Measurements from ENCODE around the gene EPB42. TPM values are rescaled to one million over a fixed set of nuclear protein-coding genes. Genes with fewer than 3 reads are reported as not detected.

The EPB42 gene
- total RNA-seq, 1 experiment from 2014 or later, result not detected

DNA sequence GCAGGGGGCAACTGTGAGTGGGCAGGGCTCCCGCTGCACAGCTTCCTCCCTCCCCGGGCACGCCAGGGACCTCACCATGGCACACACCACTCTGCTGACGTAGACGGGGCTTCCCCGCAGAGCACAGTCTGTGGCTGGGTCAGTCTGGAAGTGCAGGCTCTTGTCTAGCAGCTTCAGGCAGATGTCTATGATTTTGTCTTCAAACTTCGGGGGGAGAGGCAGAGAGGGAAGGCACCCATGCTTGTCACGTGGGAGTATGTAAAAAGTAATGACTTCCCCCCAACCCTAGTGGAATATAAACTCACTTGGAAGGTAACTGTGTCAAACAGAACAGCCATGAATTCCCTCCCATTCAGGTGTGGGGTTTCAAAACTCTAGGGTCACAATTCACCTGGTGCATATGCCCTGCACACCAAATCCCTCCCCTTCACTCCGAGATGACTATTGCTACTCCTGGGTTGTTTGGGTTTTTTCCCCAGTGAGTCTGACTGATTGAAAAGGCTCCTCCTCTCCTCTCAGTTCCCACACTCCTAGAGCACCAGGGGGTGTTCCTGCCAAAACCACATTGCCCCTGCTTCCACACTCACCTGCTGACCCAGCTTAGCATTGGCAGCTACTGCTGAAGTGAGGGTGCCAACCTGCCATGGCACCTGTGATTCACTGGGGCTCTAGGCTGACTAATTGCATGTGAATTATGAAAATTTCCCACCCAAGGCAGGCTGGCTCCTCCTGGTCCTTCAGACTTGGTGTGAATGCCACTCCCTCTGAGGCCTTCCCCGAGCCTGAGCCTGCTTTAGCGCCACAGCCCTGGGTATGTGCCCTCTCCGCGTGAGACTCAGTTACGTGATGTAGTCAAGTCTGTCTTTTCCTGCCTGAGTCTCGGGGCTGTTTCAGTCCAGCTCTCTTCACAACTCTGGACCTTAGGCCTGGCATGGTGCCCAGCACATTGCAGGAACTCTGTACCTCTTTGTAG, 32.9 kb upstream of the EPB42 start:
- TF ChIP-seq, protein P1, sequence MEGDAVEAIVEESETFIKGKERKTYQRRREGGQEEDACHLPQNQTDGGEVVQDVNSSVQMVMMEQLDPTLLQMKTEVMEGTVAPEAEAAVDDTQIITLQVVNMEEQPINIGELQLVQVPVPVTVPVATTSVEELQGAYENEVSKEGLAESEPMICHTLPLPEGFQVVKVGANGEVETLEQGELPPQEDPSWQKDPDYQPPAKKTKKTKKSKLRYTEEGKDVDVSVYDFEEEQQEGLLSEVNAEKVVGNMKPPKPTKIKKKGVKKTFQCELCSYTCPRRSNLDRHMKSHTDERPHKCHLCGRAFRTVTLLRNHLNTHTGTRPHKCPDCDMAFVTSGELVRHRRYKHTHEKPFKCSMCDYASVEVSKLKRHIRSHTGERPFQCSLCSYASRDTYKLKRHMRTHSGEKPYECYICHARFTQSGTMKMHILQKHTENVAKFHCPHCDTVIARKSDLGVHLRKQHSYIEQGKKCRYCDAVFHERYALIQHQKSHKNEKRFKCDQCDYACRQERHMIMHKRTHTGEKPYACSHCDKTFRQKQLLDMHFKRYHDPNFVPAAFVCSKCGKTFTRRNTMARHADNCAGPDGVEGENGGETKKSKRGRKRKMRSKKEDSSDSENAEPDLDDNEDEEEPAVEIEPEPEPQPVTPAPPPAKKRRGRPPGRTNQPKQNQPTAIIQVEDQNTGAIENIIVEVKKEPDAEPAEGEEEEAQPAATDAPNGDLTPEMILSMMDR (conservative IDR thresholded peaks at IDR 0.05), result no peak
- Histone ChIP-seq H3K27me3 (ENCODE audit: insufficient read depth, low read length) (no peaks in the 10 kb centered on the region), H2BK20ac (ENCODE audit: low read depth, low read length, poor library complexity, severe bottlenecking) (no peak overlapping the region), H3K14ac (ENCODE audit: insufficient read depth, low read length) (no peak overlapping the region), H4K5ac (ENCODE audit: insufficient read length, low read depth, low read length) (no peak overlapping the region), H3K4ac (ENCODE audit: low read depth, low read length) (no peak overlapping the region), H3K4me2 (ENCODE audit: insufficient read depth, insufficient read length, low read length) (no peak overlapping the region), H2AFZ (ENCODE audit: low read length) (no peak overlapping the region), H3T11ph (ENCODE audit: low read length) (no peak overlapping the region), H3K79me1 (ENCODE audit: insufficient read depth, low read depth, low read length, poor library complexity, severe bottlenecking) (no peaks in the 10 kb centered on the region), H3K27ac (ENCODE audit: insufficient read length, low read depth, low read length) (no peak overlapping the region), H3K79me2 (ENCODE audit: insufficient read depth, low read length) (no peaks in the 10 kb centered on the region), H3K4me1 (ENCODE audit: insufficient read depth, low read length) (no peaks in the 10 kb centered on the region), H4K91ac (ENCODE audit: insufficient read length, low read depth, low read length) (no peak overlapping the region), H3K9ac (ENCODE audit: extremely low read depth, insufficient read length, low read length) (no peak overlapping the region), H3K56ac (ENCODE audit: insufficient read length, low read depth, low read length) (no peak overlapping the region), H3K23ac (ENCODE audit: insufficient read length, low read depth, low read length) (no peak overlapping the region), H3K23me2 (ENCODE audit: insufficient read length, low read depth, low read length, poor library complexity, severe bottlenecking) (no peaks in the 10 kb centered on the region), H2BK15ac (ENCODE audit: low read depth, low read length) (no peak overlapping the region), H4K20me1 (ENCODE audit: control insufficient read depth, insufficient read depth, insufficient read length) (no peaks in the 10 kb centered on the region), H2BK5ac (ENCODE audit: insufficient read length, low read length) (no peak overlapping the region), H2BK12ac (ENCODE audit: insufficient read length, low read depth, low read length) (no peak overlapping the region), H4K8ac (replicated peaks; ENCODE audit: insufficient read length, low read depth, low read length) (no peak overlapping the region), H2AK5ac (ENCODE audit: insufficient read length, low read length) (no peak overlapping the region), H3K9me3 (ENCODE audit: control insufficient read depth, low read depth, low read length) (no peaks in the 10 kb centered on the region), H2BK120ac (ENCODE audit: low read depth, low read length, poor library complexity, severe bottlenecking) (no peak overlapping the region), H3K18ac (ENCODE audit: insufficient read length, low read depth, low read length) (no peak overlapping the region)
- Mint-ChIP-seq H3K4me3 (no peak overlapping the region), H3K4me1 (no peaks in the 10 kb centered on the region), H3K27ac (no peak overlapping the region), H3K36me3 (ENCODE audit: insufficient read depth in 1 of 3, low read depth in 3 of 3) (no peaks in the 10 kb centered on the region), H3K27me3 (ENCODE audit: low read depth) (peaks cover 3% of the 10 kb centered on the region), H3K9me3 (no peaks in the 10 kb centered on the region)
- no peak for DNase-seq
- no CpG with 5 or more reads among the region's 15 CpGs for WGBS (ENCODE audit: extremely low coverage, insufficient read length, low lambda C conversion rate)
